Breast epithelium (tissue), 3 donors: ENCODE results near the gene TMEM191B.
"Not testable (repeated sequence)": the region's sequence is repeated elsewhere in the genome, so short reads cannot be mapped to it uniquely, and the experiment has no call there.

Experiments
- CTCF ChIP-seq, 3 donors: fragments of 450-650 bp; IDR thresholded peaks; one replicate each; pipeline ENCODE4 v1.5.1; 2016 to 2017; ENCODE audit warnings: antibody characterized with exemption in 3 of 3, mild to moderate bottlenecking in 3 of 3, moderate library complexity in 3 of 3
- POLR2A ChIP-seq: fragments of 450-650 bp; IDR thresholded peaks from one replicate; pipeline ENCODE4 v1.6.1; 2016; ENCODE audit warnings: antibody characterized with exemption, mild to moderate bottlenecking, moderate library complexity
- POLR2AphosphoS5 ChIP-seq, 3 donors: sonication (generic); formaldehyde crosslinking; IDR thresholded peaks; one replicate each; pipeline ENCODE4 v1.6.1; 2017; ENCODE audit warnings: antibody characterized with exemption in 3 of 3

- not testable (repeated sequence) for TF ChIP-seq CTCF (IDR thresholded peaks at IDR 0.05); POLR2A; POLR2AphosphoS5 (IDR thresholded peaks at IDR 0.05)
Measured at GRCh38 chr22:18552839-18553597, 25.4 kb downstream of the TMEM191B start.
